IPS DF 4.7 (cell line): ENCODE measurements around the gene CLDND1.

ENCODE experiments used
- DNase-seq: peaks from one replicate; pipeline ENCODE4 v3.0.0-alpha.2; 2013; ENCODE audit warnings: low spot score; ENCODE audit errors: extremely low read depth

The CLDND1 gene

DNA sequence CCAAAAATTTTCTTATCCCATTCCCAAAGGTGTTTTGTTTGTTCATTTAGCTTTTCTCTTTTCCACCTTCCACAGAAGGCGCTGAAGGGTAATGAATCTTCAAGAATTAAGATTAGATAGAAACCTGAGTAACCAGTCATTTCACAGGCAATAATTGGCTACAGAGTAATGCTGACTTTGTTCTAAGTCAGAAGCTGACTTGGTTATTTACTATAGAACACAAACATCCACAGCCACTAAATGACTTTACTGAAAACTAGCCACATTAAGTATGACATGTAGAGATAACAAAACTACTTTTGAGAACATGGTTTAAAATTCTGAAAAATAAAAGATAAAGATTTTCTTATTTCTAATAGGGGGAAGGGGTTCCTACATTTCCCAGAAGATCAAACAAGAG, 7.8 kb downstream of the CLDND1 start:
- DNase-seq, result no peak

DNA sequence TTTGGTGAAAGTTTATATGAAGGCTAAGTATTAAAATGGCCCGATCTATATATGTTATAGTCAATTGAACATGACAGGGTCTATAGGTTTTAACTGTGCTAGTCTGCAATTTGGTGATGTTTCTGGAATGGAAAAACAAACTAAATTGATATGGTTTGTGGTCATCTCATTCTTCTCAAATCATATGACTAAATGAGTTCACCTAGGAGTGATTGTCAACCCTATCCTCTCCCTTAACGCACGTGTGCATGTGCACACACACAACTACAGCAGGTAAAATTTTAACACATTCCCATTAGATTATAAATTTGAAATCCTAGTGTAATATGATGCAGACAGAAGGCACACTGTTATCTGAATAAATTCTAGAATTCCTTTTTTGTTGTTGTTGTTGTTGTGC, 9.0 kb downstream of the CLDND1 start:
- DNase-seq, result no peak

DNA sequence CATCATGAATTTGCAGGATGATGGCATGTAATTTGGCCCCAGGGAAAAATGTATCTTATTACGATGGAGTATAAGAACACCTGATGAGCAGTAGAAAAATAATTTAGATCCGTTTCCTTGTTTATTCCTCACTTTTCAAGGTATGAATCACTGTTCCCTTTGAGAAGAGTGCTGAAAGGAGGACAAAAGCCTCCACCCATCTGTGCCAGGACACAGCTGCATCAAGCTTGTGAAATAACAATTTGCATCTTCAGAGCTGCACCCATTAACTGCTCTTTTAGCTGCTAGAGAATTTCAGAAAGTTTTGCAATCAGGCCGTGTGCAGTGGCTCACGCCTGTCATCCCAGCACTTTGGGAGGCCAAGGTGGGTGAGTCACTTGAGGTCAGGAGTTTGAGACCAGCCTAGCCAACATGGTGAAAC, 9.6 kb downstream of the CLDND1 start:
- no peak for DNase-seq

DNA sequence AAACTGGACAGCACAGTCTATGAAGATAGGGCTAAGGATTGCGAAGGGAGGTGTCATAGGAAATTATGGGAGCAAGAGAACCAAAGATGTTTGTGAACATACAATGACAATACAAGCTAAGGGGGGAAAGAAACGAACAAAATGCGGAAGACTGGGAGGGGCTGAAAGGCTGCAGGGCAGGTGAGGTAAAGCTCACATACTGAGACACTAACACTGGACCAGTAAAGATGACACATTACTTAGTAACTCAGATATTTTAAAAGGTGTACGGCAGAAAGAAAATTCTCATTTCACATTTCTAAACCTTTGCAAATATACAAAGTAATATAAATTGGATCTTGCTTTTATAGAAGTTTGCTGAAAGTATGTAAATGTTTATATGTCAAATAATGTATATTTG, 10.1 kb downstream of the CLDND1 start:
- DNase-seq, result no peak

DNA sequence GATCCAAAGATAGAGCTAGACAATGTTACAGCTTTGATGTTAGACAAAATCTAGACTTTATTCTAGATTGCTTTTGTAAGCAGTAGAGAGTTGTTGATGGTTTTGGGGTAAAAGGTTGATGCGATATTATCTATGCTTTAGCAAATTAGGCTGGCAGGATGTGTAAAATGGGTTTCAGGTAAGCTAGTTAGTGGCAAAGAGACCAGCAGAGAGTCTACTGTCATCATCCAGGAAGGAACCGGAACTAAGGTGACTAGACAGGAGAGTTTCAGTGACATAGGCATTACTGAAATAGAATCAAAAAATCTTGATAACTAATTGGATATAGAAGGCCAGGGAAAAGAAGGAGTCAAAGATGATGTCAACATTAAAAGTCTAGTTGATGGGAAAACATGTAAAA, 14.1 kb downstream of the CLDND1 start:
- no peak for DNase-seq

DNA sequence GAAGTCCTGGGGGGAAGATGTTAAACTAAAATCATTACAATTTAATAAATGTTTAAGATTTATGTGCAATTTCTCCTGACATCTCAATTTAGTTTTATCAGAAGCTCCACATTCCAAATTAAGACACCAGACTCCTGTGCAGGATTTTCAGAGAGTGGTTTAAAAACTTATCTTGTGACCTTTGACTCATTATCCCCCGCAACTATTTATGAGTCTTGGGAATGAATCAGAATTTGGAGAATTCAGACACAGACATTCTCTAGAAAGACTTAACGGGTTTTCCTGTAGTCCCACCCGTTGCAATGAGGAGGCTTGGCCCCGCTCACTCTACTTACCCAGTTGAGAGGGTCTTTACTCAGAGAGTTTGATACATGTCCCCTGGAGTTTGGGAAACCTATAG, 18.2 kb downstream of the CLDND1 start:
- no peak for DNase-seq

DNA sequence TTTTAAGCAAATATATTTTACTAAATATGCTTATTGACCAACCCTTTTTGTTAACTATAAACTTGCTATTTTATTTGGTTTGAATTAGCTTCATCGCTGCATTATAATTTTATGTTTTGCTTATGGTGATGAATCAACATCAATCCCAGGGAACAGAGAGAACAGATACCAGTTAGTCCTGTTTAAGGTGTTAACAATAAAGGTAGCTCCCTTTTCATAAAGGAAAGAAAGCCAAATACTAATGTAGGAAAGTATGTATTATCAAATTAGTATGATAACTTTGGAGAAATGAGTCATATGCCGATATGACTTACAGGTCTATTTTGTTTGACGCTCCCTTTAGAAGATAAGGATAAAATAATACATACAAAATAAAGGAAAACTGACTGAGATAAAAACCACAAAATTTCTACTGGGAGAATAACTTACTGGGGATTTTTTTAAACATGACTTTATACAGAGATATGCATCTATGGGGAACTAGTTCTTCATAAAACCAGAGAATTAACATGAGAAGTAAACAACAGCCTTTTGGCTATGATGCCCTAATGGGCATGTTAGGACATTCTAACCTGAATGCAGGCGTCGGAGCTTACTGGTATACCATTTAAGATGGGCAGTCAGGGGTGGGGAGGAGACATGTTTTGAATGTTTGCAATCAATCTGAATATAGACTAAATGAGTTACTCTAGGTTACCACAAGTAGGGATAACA, 20.7 kb downstream of the CLDND1 start:
- DNase-seq, result no peak

DNA sequence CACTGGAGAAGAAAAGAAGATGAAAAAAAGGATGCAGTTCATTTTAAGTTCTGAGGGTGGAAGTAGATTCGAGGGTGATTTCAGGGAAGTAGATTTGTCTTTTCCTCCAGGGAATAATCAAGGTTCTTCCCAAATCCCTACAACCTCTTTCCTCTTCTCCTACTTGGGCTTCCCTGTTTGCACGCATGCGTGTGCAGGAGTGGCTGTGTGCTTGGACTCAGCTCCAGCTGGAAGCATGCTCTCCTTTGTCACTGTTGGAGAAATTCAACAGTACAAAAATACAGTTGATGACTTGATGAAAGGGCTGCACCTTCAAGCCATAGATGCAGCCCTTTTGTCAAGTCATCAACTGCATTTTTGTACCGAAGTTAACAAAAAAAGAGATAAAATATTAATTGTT, 21.4 kb downstream of the CLDND1 start:
- no peak for DNase-seq

DNA sequence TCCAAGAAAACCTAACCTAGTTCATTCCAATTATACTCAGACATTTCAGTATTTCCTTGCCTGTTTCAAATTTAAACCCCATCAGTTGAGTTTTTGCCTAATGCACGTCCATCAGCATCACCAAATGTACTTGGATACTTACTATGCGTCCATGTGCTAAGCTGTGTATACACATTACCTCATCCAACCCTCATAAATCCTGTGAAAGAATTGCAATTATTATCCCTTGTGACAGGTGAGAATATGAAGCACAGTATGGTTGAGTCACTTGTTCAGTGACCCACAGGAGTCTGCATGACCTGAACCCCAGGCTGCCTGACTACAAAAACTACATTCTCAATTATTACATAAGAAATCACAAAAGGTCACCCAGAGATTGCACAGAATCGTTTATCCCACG, 22.7 kb downstream of the CLDND1 start:
- DNase-seq, result no peak

DNA sequence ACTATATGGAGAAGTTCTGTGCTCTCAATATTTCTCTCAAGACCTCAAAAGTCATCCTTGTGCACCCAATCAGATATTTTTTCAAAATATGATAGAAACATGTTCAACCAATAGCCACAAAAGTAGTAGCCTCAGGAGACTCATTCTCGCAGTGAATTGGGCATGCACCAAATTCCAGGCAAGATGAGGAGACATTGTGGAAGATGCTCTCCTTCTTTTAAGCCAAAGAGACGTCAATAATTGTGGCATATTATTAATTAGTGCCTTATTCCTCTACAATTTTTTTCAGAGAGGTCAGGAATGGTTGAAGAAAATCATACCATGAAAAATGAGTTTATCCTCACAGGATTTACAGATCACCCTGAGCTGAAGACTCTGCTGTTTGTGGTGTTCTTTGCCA, 25.3 kb downstream of the CLDND1 start, which contains the start of gene OR5K2:
TSS of gene OR5K2 (plus strand) at position 301 of the 400 bp plus-strand sequence. CDS start at position 301, 0 bp downstream.
- DNase-seq, result no peak

DNA sequence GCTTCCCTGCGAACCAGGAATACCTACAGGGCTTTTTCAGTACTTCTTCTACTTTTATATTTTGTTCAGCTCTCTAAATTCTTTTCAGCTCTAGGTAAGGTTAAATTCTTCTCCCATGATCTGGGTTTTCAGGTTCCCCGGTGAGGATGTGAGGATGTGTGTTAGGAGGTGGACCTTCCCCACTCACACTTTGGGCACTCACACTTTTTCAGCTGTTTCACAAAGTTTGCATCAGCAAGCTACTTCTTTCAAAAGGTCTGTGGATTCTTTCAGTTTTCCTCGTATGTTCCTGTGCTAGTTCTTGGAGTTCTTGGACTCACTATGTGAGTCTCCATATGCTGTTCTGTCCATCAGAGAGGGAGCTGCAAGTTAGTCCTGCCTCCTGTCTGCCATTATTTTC, 39.1 kb downstream of the CLDND1 start:
- no peak for DNase-seq

DNA sequence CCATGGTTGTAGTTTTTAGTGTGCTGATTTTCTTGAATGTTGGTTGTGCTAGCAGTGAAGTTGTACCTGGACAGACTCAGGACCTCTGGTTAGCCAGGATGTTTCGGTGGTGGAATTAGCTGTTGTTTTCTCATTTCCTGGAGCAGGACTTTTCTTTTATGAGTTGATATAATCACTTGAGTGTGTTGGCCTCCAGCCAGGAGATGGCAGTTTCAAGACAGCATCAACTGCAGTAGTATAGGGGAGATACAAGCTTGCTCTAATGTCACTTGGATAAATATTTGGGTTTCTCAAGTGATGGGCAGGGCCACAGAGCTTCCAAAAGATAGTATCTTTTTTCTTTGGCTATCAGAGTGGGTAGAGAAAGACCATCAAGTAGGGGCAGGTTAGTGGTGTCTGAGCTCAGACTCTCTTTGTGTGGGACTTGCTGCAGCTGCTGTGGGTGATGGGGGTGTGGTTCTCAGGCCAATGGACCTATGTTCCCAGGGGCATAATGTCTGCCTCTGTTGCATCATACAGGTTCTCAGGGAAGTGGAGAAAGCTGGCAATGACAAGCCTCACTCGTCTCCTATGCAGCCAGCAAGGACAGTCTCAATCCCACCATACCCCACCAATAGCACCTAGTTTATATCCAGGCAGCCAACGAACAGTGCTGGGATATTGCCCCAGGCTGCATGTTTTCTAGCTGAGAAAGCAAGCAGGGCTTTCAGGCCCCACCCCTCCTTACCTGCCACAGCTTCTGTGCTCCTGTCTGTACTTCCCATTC, 39.8 kb downstream of the CLDND1 start:
- DNase-seq, result no peak
